Activated naive CD8-positive, alpha-beta T cell treated with anti-CD3 and anti-CD28 coated beads, Interleukin-2, amount 10 ng/mL, durations not matched to agents 7 days and 5 days (primary cell): ENCODE measurements around the gene CDC20. TPM values are rescaled to one million over a fixed set of nuclear protein-coding genes. Genes with fewer than 3 reads are reported as not detected.

Experiments used
- ATAC-seq: fragments of 150-1000 bp; cut with Tn5 transposase; one replicate; pipeline ENCODE4 v1.10.0; 2021; ENCODE audit warnings: low read depth, moderate library complexity
- POLR2A ChIA-PET: fragments of 350-600 bp; sonication (Branson Sonifier 250); formaldehyde crosslinking; loops from one replicate; lab custom pipeline; 2021; ENCODE audit warnings: antibody characterized with exemption; lab: Charles Lee
- DNase-seq: peaks from one replicate; pipeline ENCODE4 v3.0.0; 2021
- H3K27ac Mint-ChIP-seq: one replicate; pipeline ENCODE4 v1.8.0; 2022; ENCODE audit warnings: mild to moderate bottlenecking, mixed read lengths
- H3K27me3 Mint-ChIP-seq: one replicate; pipeline ENCODE4 v1.8.0; 2022; ENCODE audit warnings: mild to moderate bottlenecking, moderate library complexity, mixed read lengths
- H3K36me3 Mint-ChIP-seq: one replicate; pipeline ENCODE4 v1.8.0; 2021; ENCODE audit warnings: mild to moderate bottlenecking, mixed read lengths
- H3K4me1 Mint-ChIP-seq: one replicate; pipeline ENCODE4 v1.8.0; 2021; ENCODE audit warnings: mixed read lengths
- H3K4me3 Mint-ChIP-seq: one replicate; pipeline ENCODE4 v1.8.0; 2022; ENCODE audit warnings: mild to moderate bottlenecking, moderate library complexity, mixed read lengths
- H3K9me3 Mint-ChIP-seq: one replicate; pipeline ENCODE4 v1.8.0; 2021; ENCODE audit warnings: mixed read lengths
- total RNA-seq, 2 experiments: library from RNA; stranded (reverse); gene quantifications; one replicate each; pipeline ENCODE4 v1.2.3, GENCODE V29; 2021

The CDC20 gene
- total RNA-seq, 2 experiments from 2014 or later, result 107 to 123 TPM

GRCh38 chr1:43354936-43355335 is 3.8 kb upstream of the CDC20 start:
- H3K36me3 Mint-ChIP-seq, result peaks cover 20% of the 10 kb centered on the region
- no peak overlapping the region for H3K4me3 Mint-ChIP-seq
- DNase-seq (no peak), ATAC-seq (no peak)
- H3K9me3 Mint-ChIP-seq, result no peaks in the 10 kb centered on the region
- POLR2A ChIA-PET, result interaction anchor here (0.7 to 2.7 kb wide), 3 partner anchors 13 to 391 kb away, joined by 3 to 8 read pairs (median 3); partner anchors contain the start of gene ELOVL1
- peaks cover 26% of the 10 kb centered on the region for H3K4me1 Mint-ChIP-seq
- no peak overlapping the region for H3K27ac Mint-ChIP-seq
- H3K27me3 Mint-ChIP-seq, result no peaks in the 10 kb centered on the region

GRCh38 chr1:43357251-43357650 is 1.5 kb upstream of the CDC20 start:
- Mint-ChIP-seq H3K27me3 (no peaks in the 10 kb centered on the region), H3K4me1 (peaks cover 42% of the 10 kb centered on the region), H3K27ac (no peak overlapping the region), H3K36me3 (peaks cover 41% of the 10 kb centered on the region), H3K9me3 (no peaks in the 10 kb centered on the region), H3K4me3 (peak overlapping the region; percentile 95)
- POLR2A ChIA-PET, result no interaction called here
- no peak for ATAC-seq
- no peak for DNase-seq

GRCh38 chr1:43358121-43358745 is 548 bp upstream of the CDC20 start:
- POLR2A ChIA-PET, result interaction anchor here (0.5 to 1.9 kb wide), 15 partner anchors 9 to 673 kb away, joined by 3 to 37 read pairs (median 4); partner anchors contain the start of genes C1orf50, ELOVL1, KDM4A and P3H1
- H3K4me1 Mint-ChIP-seq, result peaks cover 39% of the 10 kb centered on the region
- no peak for DNase-seq
- H3K27me3 Mint-ChIP-seq, result no peaks in the 10 kb centered on the region
- H3K9me3 Mint-ChIP-seq, result no peaks in the 10 kb centered on the region
- peak overlapping the region; percentile 88 for H3K27ac Mint-ChIP-seq
- no peak for ATAC-seq
- peaks cover 43% of the 10 kb centered on the region for H3K36me3 Mint-ChIP-seq
- peak overlapping the region; percentile 95 for H3K4me3 Mint-ChIP-seq

- H3K36me3 Mint-ChIP-seq, result peaks cover 44% of the 10 kb centered on the region
- POLR2A ChIA-PET, result interaction anchor here (0.6 to 1.4 kb wide), 2 partner anchors 10 to 37 kb away, joined by 3 to 8 read pairs; no protein-coding TSS in a partner anchor
Observed at GRCh38 chr1:43359696-43360095, 915 bp downstream of the CDC20 start.

GRCh38 chr1:43360616-43361015 is 1.8 kb downstream of the CDC20 start:
- no peak for DNase-seq
- H3K27me3 Mint-ChIP-seq, result no peaks in the 10 kb centered on the region
- POLR2A ChIA-PET, result no interaction called here
- H3K9me3 Mint-ChIP-seq, result no peaks in the 10 kb centered on the region
- ATAC-seq, result no peak
- peaks cover 46% of the 10 kb centered on the region for H3K36me3 Mint-ChIP-seq
- H3K27ac Mint-ChIP-seq, result peak overlapping the region; percentile 57
- peaks cover 50% of the 10 kb centered on the region for H3K4me1 Mint-ChIP-seq
- peak overlapping the region; percentile 95 for H3K4me3 Mint-ChIP-seq

More at GRCh38 chr1:43359696-43360095, 915 bp downstream of the CDC20 start:
- H3K27me3 Mint-ChIP-seq, result no peaks in the 10 kb centered on the region
- H3K27ac Mint-ChIP-seq, result peak overlapping the region; percentile 87
- peaks cover 43% of the 10 kb centered on the region for H3K4me1 Mint-ChIP-seq
- no peak for DNase-seq
- H3K4me3 Mint-ChIP-seq, result peak overlapping the region; percentile 95
- ATAC-seq, result no peak
- H3K9me3 Mint-ChIP-seq, result no peaks in the 10 kb centered on the region

DNA sequence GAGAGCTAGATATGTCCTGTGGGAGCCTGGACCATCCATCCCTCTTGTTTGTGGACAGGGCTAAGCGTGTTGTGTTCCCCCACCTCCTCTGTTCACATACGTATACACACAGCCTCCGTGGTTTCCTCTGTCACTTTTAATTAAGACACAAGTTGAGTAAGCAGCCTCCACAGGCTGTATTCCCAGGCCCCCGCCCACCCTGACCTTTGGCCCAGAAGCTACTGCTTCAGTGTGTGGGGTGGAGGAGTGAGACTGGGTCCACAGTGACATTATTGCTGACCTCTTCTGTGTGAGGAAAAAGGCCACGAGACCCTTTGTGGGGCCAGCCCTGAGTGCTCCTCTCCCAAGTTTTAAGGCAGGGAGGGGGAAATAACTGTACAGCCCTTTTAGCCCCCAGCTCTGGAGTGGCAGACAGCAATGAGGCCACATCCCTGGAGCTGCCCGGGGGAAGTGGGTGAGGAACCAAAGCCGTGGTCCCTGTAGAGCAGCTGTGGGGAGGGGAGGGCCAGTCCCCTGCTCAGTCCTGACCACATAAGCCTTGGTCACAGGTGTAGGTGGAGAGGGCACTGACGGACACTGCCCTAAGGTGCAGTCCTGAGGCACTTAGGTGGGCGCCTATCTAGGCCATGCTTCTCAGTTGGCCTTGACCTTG is 4.6 kb downstream of the CDC20 start:
- peaks cover 49% of the 10 kb centered on the region for H3K4me1 Mint-ChIP-seq
- peak overlapping the region; percentile 70 for H3K27ac Mint-ChIP-seq
- H3K27me3 Mint-ChIP-seq, result no peaks in the 10 kb centered on the region
- H3K36me3 Mint-ChIP-seq, result peaks cover 48% of the 10 kb centered on the region
- POLR2A ChIA-PET, result interaction anchor here (0.9 to 1.0 kb wide), 2 partner anchors 88 to 287 kb away, joined by 3 read pairs; no protein-coding TSS in a partner anchor
- DNase-seq, result no peak
- no peaks in the 10 kb centered on the region for H3K9me3 Mint-ChIP-seq
- no peak overlapping the region for H3K4me3 Mint-ChIP-seq
- ATAC-seq, result no peak

DNA sequence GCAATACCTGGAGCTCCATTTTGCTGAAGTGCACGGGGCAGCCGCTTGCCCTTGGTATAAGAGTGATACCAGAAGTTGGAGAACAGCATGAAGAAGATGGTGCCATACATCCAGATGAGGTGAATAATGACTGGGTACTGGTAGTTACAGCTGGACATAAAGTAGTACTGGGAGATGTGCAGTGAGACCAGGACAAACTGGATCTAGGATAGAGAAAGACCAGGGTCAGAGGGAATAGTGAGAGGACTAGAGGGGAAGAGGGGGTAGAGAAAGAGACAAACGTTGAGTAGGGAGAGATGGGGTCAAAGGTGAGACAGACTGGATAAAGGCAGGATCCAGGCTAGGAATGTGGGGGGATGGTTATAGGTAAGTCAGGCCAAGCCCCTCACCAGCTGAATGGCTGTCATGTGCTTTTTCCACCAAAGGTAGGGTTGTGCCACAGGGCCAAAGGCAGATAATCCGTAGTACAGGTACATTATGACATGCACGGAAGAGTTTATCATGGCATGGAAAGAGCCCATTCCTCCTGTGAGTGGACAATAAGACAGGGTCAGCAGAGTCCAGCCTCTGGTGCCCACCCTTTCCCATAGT is 5.2 kb downstream of the CDC20 start:
- DNase-seq (no peak), ATAC-seq (no peak)
- H3K27me3 Mint-ChIP-seq, result no peaks in the 10 kb centered on the region
- no peaks in the 10 kb centered on the region for H3K9me3 Mint-ChIP-seq
- H3K4me3 Mint-ChIP-seq, result peak overlapping the region; percentile 18
- H3K4me1 Mint-ChIP-seq, result peaks cover 55% of the 10 kb centered on the region
- peak overlapping the region; percentile 68 for H3K27ac Mint-ChIP-seq
- H3K36me3 Mint-ChIP-seq, result peaks cover 48% of the 10 kb centered on the region
- POLR2A ChIA-PET, result interaction anchor here (0.9 to 1.0 kb wide), 2 partner anchors 89 to 286 kb away, joined by 3 read pairs; no protein-coding TSS in a partner anchor

DNA sequence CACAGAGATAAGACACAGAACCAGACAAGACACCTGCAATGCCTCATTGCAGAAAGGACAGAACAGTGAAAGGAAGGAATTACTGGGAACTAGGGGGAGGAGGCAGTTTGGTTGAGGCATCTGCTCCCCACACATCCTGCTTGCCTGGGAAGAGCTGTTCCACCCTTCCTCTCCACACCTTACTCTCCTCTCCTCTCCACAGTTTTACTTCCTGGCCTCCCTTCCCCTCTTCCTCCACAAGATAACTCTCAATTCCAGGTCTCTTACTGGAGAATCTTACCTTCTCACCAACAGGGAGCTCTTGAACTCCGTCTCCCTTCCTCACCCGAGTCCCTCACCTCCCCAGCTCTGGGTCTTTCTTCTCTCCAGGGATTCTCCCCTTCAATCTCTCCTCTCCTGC is 6.9 kb downstream of the CDC20 start:
- H3K4me3 Mint-ChIP-seq, result peak overlapping the region; percentile 94
- no peaks in the 10 kb centered on the region for H3K9me3 Mint-ChIP-seq
- ATAC-seq, result no peak
- H3K4me1 Mint-ChIP-seq, result peaks cover 46% of the 10 kb centered on the region
- POLR2A ChIA-PET, result no interaction called here
- H3K27me3 Mint-ChIP-seq, result no peaks in the 10 kb centered on the region
- peaks cover 35% of the 10 kb centered on the region for H3K36me3 Mint-ChIP-seq
- peak overlapping the region; percentile 76 for H3K27ac Mint-ChIP-seq
- DNase-seq, result no peak

DNA sequence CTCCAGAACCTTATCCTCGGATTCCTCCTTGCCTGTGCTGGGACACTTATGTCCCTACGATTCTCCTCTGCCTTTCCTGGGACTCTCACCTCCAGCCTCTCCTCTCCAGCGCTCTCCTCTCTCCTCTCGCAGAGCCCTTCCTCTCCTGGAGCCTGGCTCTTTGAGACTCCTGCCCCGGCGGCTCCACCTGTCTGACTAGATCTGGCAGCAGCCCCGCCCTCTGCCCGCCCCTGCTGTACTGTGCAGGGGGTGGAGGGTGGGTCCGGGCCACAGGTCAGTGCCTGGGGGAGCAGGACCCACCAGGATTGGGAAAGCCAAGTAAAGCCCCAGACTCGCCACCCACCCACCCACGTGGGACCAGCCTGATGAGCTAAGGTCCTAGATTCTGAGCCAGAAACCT is 7.4 kb downstream of the CDC20 start:
- DNase-seq (no peak), ATAC-seq (no peak)
- POLR2A ChIA-PET, result interaction anchor here (2.7 kb wide), 1 partner anchor 8 kb away, joined by 37 read pairs; the partner anchor contains the start of gene CDC20
- Mint-ChIP-seq H3K9me3 (no peaks in the 10 kb centered on the region), H3K27ac (peak overlapping the region; percentile 76), H3K4me3 (peak overlapping the region; percentile 94), H3K27me3 (no peaks in the 10 kb centered on the region), H3K36me3 (peaks cover 32% of the 10 kb centered on the region), H3K4me1 (peaks cover 42% of the 10 kb centered on the region)

DNA sequence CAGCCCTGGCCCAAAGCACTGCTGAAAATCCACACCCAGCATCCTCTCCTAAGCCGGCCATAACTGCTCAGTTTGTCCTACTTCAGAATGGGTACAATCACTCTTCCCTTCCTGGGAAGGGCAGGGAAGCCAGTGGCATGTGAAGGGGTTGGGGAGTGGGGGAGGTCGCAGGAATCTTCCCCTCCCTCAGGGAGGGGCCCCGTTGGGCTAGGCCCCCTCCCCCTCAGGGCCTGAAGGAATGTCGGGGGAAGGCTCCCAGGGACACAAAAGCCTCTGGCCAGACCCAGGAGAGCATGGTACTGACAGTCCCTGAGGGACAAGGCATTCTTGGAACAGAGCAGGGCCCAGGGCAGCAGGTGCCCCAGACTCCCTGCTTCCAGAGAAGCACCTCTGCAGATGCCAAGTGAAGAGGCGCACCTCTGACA is 7.8 kb downstream of the CDC20 start:
- peak overlapping the region; percentile 86 for H3K27ac Mint-ChIP-seq
- H3K9me3 Mint-ChIP-seq, result no peaks in the 10 kb centered on the region
- DNase-seq (no peak), ATAC-seq (no peak)
- H3K4me1 Mint-ChIP-seq, result peaks cover 37% of the 10 kb centered on the region
- POLR2A ChIA-PET, result interaction anchor here (0.7 to 3.6 kb wide), 3 partner anchors 8 to 283 kb away, joined by 3 to 47 read pairs (median 37); partner anchors contain the start of genes CDC20, KDM4A, MED8 and SZT2
- H3K4me3 Mint-ChIP-seq, result peak overlapping the region; percentile 94
- H3K27me3 Mint-ChIP-seq, result no peaks in the 10 kb centered on the region
- H3K36me3 Mint-ChIP-seq, result peaks cover 28% of the 10 kb centered on the region

DNA sequence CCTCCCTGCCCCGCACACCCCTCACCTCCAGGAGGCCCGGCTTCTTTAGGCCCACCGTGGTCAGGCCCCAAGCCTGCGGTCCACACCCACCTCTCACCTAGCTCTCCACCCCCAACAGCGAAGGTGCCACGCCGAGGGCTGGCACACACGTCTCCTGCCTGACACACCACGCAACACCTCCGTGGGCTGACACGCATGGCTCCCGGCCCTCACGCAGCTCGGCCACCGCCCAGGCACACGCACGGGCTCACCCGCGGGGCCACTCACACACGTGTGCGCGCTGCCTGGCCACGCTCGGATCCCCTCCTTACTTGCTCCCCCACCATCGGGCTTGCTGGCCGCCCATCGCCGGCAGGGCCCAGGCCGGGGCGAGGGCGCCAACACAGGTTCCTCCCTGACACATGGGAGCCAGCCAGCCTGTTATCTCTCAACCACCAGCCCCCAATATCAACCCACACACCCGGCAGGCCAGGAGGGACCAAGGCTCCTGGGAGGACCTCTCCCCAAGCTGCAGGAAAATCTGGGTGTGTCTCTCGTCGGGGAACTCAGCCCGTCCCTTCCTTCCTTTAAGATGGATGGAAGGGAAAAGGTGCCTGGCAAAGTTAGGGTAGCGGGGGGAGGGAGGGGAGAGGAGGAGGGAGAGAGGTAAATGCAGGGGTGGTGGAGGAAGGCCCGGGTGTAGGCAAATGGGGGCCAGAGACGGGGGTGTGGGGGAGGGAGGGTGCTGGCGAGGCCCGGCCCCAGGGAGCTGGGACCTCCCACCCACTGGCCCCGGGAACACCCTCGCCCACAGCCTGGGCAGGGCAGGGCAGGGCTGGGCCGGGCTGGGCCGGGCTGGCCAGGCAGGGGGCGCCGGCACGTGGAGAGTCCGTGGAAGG is 8.5 kb downstream of the CDC20 start:
- H3K27ac Mint-ChIP-seq, result peak overlapping the region; percentile 86
- no peaks in the 10 kb centered on the region for H3K9me3 Mint-ChIP-seq
- H3K36me3 Mint-ChIP-seq, result peaks cover 22% of the 10 kb centered on the region
- ATAC-seq (peak; percentile 50), DNase-seq (peak; percentile 64)
- POLR2A ChIA-PET, result interaction anchor here (0.6 to 3.6 kb wide), 11 partner anchors 9 to 283 kb away, joined by 3 to 47 read pairs (median 4); partner anchors contain the start of genes CDC20, HYI, KDM4A and MED8
- H3K4me1 Mint-ChIP-seq, result peaks cover 32% of the 10 kb centered on the region
- no peaks in the 10 kb centered on the region for H3K27me3 Mint-ChIP-seq
- H3K4me3 Mint-ChIP-seq, result peak overlapping the region; percentile 94

GRCh38 chr1:43367904-43368645 is 9.3 kb downstream of the CDC20 start, which contains the start of gene ELOVL1:
ELOVL1 (minus strand) TSS chr1:43368011; CDS start chr1:43365609, 2,402 bp downstream.
- POLR2A ChIA-PET, result interaction anchor here (0.5 to 3.6 kb wide), 14 partner anchors 9 to 601 kb away, joined by 3 to 47 read pairs (median 4); partner anchors contain the start of genes C1orf50, CDC20, CFAP57 and EBNA1BP2
- peaks cover 30% of the 10 kb centered on the region for H3K4me1 Mint-ChIP-seq
- DNase-seq (peak; percentile 95), ATAC-seq (peak; percentile 84)
- no peaks in the 10 kb centered on the region for H3K27me3 Mint-ChIP-seq
- peak within 1 kb of the TSS; percentile 86 for H3K27ac Mint-ChIP-seq
- H3K36me3 Mint-ChIP-seq, result peaks cover 21% of the 10 kb centered on the region
- peak within 1 kb of the TSS; percentile 94 for H3K4me3 Mint-ChIP-seq
- H3K9me3 Mint-ChIP-seq, result no peaks in the 10 kb centered on the region
